Retinal pigment epithelial cell (primary cell): Measurements from ENCODE around the gene MYO1H.
"Not testable (repeated sequence)": the region's sequence is repeated elsewhere in the genome, so short reads cannot be mapped to it uniquely, and the experiment has no call there.

Experiments used
- DNase-seq: peaks from one replicate; pipeline ENCODE4 v3.0.0-alpha.2; 2010; ENCODE audit warnings: low read depth
- H3K4me3 ChIP-seq: 2 replicates; pipeline ENCODE4 v1.5.1; 2011; ENCODE audit warnings: mild to moderate bottlenecking, low read length, control low read depth, moderate library complexity
- CTCF ChIP-seq: conservative IDR thresholded peaks from 2 replicates; pipeline ENCODE4 v1.5.1; 2011; ENCODE audit warnings: low read depth, low read length, control low read depth, inconsistent platforms

Gene MYO1H

DNA sequence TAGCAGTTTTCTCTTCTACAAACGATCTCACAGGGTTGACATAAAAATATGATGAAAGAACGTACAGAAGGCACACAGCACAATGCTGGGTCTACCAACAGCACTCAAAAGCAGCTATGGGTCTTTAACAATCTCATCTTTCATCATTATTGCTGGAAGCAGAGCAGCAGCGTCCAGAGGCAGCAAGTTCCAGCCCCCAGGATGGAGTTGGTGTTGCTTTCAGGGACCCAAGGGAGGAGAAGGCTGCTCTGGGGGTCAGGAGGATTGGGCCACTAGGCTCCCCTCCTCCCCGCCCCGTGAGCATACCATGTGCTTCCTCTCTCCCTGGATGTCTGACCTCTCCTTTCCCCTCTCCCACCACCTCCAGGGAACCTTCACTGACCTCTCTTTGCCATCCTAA, 116.1 kb downstream of the MYO1H start:
- H3K4me3 ChIP-seq: no peak overlapping the region
- DNase-seq: no peak
- TF ChIP-seq CTCF: no peak

GRCh38 chr12:109464642-109465351, 117.1 kb downstream of the MYO1H start:
- DNase-seq: no peak
- no peak overlapping the region for H3K4me3 ChIP-seq
- no peak for TF ChIP-seq CTCF

DNA sequence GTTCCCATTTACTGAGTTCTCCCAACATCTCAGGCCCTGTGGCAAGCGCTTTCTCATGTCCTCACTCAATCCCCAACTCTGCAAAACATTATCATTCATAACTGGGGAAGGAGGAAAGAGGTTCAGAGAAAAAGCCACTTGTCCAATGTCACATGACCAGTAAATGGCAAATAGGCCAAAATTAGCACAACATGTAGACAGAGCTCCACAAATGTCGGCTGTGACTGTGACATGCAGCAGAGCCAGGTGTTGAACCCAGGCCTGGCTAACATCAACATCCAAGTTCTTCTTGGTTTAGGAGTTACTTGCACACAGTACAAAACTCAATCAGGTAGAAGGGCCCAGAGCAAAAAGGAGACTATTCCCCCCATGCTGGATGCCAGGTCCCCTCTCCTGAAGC, 118.6 kb downstream of the MYO1H start:
- no peak for DNase-seq
- no peak overlapping the region for H3K4me3 ChIP-seq
- TF ChIP-seq CTCF: no peak

- no peak for DNase-seq
- H3K4me3 ChIP-seq: no peak overlapping the region
- TF ChIP-seq CTCF: no peak
Observed at GRCh38 chr12:109466821-109467220, 119.1 kb downstream of the MYO1H start.

GRCh38 chr12:109467978-109468676, 120.4 kb downstream of the MYO1H start:
- H3K4me3 ChIP-seq: no peak overlapping the region
- no peak for TF ChIP-seq CTCF
- DNase-seq: no peak

DNA sequence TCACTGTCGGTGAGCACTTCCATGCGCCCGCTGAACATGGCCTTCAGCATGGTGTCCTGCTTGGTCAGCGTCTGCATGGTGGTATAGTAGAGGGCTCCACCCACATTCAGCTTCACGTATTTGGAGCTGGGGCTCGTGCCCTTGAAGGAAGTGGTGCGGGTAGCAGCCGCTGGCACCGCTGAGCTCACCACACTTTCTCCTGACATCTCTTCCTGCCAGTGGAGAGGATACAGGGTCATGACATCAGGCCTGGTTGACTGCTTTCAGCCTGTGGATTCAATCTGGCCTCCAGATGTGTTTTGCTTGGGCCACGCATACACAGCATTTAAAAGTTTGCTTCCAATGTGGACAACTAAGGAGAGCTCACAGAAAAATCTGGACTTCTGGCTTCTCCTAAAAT, 121.8 kb downstream of the MYO1H start:
- no peak for DNase-seq
- no peak for TF ChIP-seq CTCF
- no peak overlapping the region for H3K4me3 ChIP-seq

DNA sequence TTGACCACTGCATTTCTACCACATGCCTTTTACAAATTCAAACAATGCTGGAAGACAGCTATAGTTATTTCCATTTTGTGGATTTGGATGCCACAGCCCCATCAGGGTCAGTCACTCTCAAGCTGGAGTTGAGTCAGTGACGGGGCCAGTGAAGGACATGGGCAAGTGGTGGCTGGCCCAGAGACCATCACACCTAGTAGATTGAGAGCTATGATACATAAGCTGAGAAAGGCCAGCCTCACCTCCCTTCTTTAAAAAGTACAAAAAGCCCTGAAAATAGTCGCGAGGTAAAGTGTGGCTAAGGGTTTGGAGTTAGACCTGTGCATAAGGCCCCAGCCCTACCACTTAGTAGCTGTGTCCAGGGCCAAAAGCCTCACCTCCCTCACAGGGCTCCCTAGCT, 125.3 kb downstream of the MYO1H start:
- no peak overlapping the region for H3K4me3 ChIP-seq
- no peak for DNase-seq
- no peak for TF ChIP-seq CTCF

GRCh38 chr12:109473526-109474270, 126.0 kb downstream of the MYO1H start:
- DNase-seq, H3K4me3 ChIP-seq: not testable (repeated sequence)
